Activated effector memory CD4-positive, alpha-beta T cell treated with Interleukin-2 at 50 U/mL for 16 hours (primary cell): ENCODE measurements around the gene DCN.
"Not testable (repeated sequence)": the region's sequence is repeated elsewhere in the genome, so short reads cannot be mapped to it uniquely, and the experiment has no call there.

Experiments used
- DNase-seq: peaks from one replicate; pipeline ENCODE4 v3.0.0-alpha.2; 2020

DCN gene

GRCh38 chr12:91182636-91183455, at the start of gene DCN:
Gene DCN (minus strand): TSS chr12:91182817. CDS start chr12:91178552, 4,265 bp downstream.
- no peak for DNase-seq

- DNase-seq = no peak
Measured at GRCh38 chr12:91230841-91231240, 48.2 kb upstream of the DCN start.

GRCh38 chr12:91226951-91227350, 44.3 kb upstream of the DCN start:
- DNase-seq = no peak

GRCh38 chr12:91225316-91225715, 42.7 kb upstream of the DCN start:
- no peak for DNase-seq

GRCh38 chr12:91224401-91224800, 41.8 kb upstream of the DCN start:
- no peak for DNase-seq

GRCh38 chr12:91222746-91223145, 40.1 kb upstream of the DCN start:
- no peak for DNase-seq

GRCh38 chr12:91219919-91220318, 37.3 kb upstream of the DCN start:
- DNase-seq = no peak

- no peak for DNase-seq
Measured at GRCh38 chr12:91219511-91219910, 36.9 kb upstream of the DCN start.

GRCh38 chr12:91216871-91217270, 34.3 kb upstream of the DCN start:
- DNase-seq = no peak

- DNase-seq = no peak
Measured at GRCh38 chr12:91215940-91216454, 33.4 kb upstream of the DCN start.

- no peak for DNase-seq
Measured at GRCh38 chr12:91211866-91212265, 29.2 kb upstream of the DCN start.

GRCh38 chr12:91210618-91211017, 28.0 kb upstream of the DCN start:
- no peak for DNase-seq

- DNase-seq = no peak
Measured at GRCh38 chr12:91210144-91210543, 27.5 kb upstream of the DCN start.

GRCh38 chr12:91207301-91207700, 24.7 kb upstream of the DCN start:
- not testable (repeated sequence) for DNase-seq

GRCh38 chr12:91205811-91206210, 23.2 kb upstream of the DCN start:
- DNase-seq = no peak

GRCh38 chr12:91204421-91204820, 21.8 kb upstream of the DCN start:
- DNase-seq = no peak

GRCh38 chr12:91203610-91204009, 21.0 kb upstream of the DCN start:
- no peak for DNase-seq

- no peak for DNase-seq
Measured at GRCh38 chr12:91202390-91202789, 19.8 kb upstream of the DCN start.

GRCh38 chr12:91196436-91196835, 13.8 kb upstream of the DCN start:
- DNase-seq = no peak

- DNase-seq = no peak
Measured at GRCh38 chr12:91194500-91194899, 11.9 kb upstream of the DCN start.

- no peak for DNase-seq
Measured at GRCh38 chr12:91191513-91192111, 9.0 kb upstream of the DCN start.

GRCh38 chr12:91189516-91189915, 6.9 kb upstream of the DCN start:
- no peak for DNase-seq

- DNase-seq = no peak
Measured at GRCh38 chr12:91188778-91189177, 6.2 kb upstream of the DCN start.

GRCh38 chr12:91186156-91186555, 3.5 kb upstream of the DCN start:
- no peak for DNase-seq
